NB4 (cell line): ENCODE measurements around the gene FNTB.

Experiments
- DNase-seq: peaks from one replicate; pipeline ENCODE4 v3.0.0; 2010; ENCODE audit warnings: low read depth
- H3K4me3 ChIP-seq: one replicate; pipeline ENCODE4 v1.5.1; 2011; ENCODE audit warnings: mild to moderate bottlenecking, low read depth, low read length, moderate library complexity
- MYC ChIP-seq: IDR thresholded peaks from 2 replicates; pipeline ENCODE4 v1.6.1; 2011; ENCODE audit warnings: low read depth, low read length
- POLR2A ChIP-seq: IDR thresholded peaks from 2 replicates; pipeline ENCODE4 v1.6.1; 2011; ENCODE audit warnings: mild to moderate bottlenecking; ENCODE audit not compliant: insufficient read length; ENCODE audit errors: extremely low read depth
- TF ChIP-seq, protein P1 (sequence below): IDR thresholded peaks from 2 replicates; pipeline ENCODE4 v1.6.1; 2011; ENCODE audit warnings: low read depth, low read length
- TF ChIP-seq, protein P2 (sequence below): IDR thresholded peaks from one replicate; pipeline ENCODE4 v1.5.1; 2012; ENCODE audit warnings: low read depth, low read length

Gene FNTB

DNA sequence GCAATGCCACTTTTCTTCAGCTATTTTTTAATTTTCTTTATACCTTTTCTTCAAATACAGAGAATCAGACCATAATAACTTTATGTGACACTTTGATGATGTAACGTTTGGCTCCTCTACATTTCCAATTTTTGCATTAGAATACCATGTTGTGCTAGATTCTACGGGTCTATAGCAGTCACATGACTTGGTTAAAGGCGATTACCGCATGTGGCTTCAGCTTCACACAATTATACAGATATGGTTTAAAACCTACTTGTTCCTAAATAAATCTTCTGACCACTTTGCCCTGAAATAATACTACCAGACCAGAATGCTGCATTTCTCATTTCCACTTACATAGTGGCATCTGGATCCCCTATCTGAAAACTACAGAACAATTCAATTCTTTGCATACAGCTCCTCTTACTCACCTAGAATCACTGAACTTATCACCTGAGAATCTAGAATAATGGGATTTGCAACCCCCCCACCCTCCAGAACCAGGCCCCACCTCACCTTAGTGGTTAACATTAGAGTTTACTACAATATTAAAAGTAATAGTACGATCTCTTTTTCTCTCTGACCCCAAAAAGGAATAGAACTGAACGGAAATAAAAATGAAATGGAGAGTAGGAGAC is 114.3 kb downstream of the FNTB start:
- DNase-seq, result peak; percentile 39
- H3K4me3 ChIP-seq, result peak overlapping the region; percentile 93

DNA sequence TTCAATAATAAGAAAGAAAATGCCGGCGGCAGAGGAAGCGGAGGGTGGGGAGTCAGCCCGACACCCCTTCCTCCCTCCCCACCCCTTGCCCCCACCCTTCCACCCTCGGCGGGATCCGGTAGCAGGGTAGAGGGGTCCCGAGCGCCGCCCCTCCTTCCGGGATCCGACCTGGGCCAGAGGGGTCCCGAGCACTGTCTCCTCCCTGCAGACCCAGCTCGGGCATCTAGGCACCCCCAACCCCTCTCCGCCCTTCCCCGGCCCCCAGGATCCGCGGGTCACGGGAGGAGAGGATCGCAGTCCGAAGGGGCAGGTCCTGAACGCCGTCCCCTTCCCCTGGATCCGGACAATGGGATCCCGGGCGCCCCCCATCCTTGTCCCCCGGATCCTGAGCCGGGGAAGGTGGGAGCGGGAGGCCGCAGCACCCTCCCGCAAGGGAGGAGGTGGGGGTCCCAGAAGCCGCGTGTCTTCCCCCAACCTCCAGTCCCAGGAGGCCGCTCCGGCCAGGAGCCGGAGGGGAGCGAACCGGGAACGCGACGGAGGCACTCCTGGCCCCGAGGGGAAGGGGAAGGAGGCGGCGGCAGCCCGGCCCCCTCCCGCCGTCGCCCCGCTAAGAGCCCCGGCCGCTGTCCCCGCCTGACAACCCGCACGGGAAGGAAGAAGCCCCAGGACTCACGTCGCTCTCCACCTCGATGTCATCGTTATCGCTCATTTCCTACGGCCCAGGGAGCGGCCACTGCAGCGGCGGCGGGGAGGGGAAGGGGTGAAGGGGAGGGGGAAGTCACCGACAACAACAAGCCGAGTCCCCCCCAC is 115.1 kb downstream of the FNTB start:
- DNase-seq, result peak; percentile 58
- TF ChIP-seq MYC, result 0 out of 2 replicates have a peak, but pooled peaks have one; percentile 16
- TF ChIP-seq, protein P1, sequence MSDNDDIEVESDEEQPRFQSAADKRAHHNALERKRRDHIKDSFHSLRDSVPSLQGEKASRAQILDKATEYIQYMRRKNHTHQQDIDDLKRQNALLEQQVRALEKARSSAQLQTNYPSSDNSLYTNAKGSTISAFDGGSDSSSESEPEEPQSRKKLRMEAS, result no peak
- TF ChIP-seq, protein P2, sequence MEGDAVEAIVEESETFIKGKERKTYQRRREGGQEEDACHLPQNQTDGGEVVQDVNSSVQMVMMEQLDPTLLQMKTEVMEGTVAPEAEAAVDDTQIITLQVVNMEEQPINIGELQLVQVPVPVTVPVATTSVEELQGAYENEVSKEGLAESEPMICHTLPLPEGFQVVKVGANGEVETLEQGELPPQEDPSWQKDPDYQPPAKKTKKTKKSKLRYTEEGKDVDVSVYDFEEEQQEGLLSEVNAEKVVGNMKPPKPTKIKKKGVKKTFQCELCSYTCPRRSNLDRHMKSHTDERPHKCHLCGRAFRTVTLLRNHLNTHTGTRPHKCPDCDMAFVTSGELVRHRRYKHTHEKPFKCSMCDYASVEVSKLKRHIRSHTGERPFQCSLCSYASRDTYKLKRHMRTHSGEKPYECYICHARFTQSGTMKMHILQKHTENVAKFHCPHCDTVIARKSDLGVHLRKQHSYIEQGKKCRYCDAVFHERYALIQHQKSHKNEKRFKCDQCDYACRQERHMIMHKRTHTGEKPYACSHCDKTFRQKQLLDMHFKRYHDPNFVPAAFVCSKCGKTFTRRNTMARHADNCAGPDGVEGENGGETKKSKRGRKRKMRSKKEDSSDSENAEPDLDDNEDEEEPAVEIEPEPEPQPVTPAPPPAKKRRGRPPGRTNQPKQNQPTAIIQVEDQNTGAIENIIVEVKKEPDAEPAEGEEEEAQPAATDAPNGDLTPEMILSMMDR, result no peak
- TF ChIP-seq POLR2A, result peak; percentile 3
- peak overlapping the region; percentile 93 for H3K4me3 ChIP-seq

More for the DNA sequence above, 114.3 kb downstream of the FNTB start:
- TF ChIP-seq, protein P2, result no peak
- TF ChIP-seq, protein P1, result peak; percentile 68
- TF ChIP-seq POLR2A, result no peak
- TF ChIP-seq MYC, result no peak; the same call in 1 of the 2 replicates

DNA sequence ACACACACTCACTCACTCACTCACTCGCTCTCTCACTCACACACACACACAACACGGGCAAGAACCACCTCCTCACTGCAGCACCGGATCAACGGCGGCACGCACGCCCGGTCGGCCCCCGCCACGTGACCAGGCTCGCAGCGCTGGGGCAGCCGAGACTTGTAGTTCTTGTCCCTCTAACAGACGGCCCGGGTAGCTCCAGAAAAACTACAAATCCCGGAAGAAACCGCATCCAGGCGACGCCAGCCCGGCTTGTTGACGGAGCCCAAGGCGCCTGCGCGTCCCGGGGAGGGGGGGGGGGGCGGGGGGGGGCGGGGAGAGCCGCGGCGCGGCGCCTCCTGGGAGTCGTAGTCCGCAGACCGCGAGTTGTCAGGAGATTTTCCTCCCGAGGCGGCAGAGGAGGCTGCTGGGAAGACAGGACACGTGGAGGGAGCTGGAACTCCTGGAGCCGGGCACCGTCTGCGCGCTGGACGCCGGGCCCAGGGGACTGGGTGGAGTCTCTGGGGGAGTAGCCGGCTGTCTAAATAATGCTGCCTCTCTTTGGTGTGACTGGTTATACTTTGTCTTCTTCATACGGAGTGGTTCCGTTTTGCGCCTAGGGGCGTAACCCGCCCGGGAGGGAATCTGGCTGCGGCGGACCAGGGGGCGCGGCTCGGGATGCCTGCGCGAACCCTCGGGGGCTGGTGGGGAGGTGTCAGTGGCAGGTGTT is 115.9 kb downstream of the FNTB start, which contains the start of gene MAX:
MAX (minus strand) TSS at position 77 of the 709 bp plus-strand sequence. CDS start 178 bp downstream, outside the sequence.
- DNase-seq, result peak; percentile 99
- TF ChIP-seq, protein P2, result no peak
- peak; percentile 94 for TF ChIP-seq MYC
- TF ChIP-seq, protein P1, result peak; percentile 95
- TF ChIP-seq POLR2A, result peak; percentile 73
- H3K4me3 ChIP-seq, result peak within 1 kb of the TSS; percentile 93

DNA sequence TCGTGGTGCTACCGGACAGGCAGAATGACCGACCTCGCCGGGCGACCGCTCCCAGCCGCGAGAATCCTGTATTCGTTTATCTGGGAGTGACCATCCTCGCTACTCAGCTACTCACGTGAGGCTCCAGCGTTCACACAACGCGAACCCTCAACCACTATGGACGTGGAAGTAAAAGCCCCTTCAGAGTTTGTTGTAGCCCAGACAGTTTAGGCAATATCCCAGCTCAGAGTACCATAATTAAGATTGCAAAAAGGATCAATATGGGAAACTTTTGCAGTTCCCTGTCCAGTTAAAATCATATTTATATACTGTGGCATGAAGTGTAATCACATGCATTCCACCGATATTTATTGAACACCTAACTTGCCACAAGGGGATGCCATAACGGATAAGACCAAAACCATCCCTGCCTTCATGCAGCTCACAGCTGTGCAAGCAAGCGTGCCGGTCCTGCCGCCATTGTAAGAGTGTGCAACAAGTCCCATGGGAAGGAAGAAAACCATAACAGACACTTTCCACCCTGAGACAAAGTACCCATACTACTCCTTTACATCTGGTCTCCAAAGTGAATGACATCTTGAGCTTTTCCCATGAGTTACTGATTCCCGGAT is 116.6 kb downstream of the FNTB start:
- H3K4me3 ChIP-seq, result peak overlapping the region; percentile 85
- TF ChIP-seq, protein P1, result peak; percentile 77
- TF ChIP-seq POLR2A, result no peak
- peak; percentile 74 for TF ChIP-seq MYC
- TF ChIP-seq, protein P2, result peak; percentile 16
- peak; percentile 84 for DNase-seq

DNA sequence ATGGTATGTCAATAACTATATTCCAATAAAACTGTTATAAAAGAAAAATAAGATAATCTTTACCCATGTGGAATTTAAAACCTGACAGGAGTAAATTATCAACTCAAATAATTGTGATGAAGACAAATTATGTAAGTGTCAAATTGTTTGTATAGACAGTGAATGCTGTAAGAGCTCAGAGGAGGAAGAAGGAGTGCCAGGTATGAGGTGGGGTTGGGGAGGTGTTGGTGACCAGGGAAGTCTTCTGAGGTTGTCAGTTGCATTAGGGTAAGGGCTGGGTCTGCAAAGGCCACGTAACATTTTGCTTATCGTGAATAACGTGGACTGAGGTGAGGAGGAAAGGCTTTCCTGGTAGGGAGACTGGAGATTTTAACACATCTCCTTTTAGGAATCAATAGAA is 118.1 kb downstream of the FNTB start:
- no peak overlapping the region for H3K4me3 ChIP-seq
- no peak for TF ChIP-seq MYC
- TF ChIP-seq, protein P2, result no peak
- TF ChIP-seq, protein P1, result no peak
- no peak for DNase-seq
